ENCODE data around the gene FRMD5.
A peak's percentile ranks its signal among the peaks of the same experiment; 100 is the strongest.
"Not testable (repeated sequence)": the region's sequence is repeated elsewhere in the genome, so short reads cannot be mapped to it uniquely, and the experiment has no call there.

FRMD5 gene

DNA sequence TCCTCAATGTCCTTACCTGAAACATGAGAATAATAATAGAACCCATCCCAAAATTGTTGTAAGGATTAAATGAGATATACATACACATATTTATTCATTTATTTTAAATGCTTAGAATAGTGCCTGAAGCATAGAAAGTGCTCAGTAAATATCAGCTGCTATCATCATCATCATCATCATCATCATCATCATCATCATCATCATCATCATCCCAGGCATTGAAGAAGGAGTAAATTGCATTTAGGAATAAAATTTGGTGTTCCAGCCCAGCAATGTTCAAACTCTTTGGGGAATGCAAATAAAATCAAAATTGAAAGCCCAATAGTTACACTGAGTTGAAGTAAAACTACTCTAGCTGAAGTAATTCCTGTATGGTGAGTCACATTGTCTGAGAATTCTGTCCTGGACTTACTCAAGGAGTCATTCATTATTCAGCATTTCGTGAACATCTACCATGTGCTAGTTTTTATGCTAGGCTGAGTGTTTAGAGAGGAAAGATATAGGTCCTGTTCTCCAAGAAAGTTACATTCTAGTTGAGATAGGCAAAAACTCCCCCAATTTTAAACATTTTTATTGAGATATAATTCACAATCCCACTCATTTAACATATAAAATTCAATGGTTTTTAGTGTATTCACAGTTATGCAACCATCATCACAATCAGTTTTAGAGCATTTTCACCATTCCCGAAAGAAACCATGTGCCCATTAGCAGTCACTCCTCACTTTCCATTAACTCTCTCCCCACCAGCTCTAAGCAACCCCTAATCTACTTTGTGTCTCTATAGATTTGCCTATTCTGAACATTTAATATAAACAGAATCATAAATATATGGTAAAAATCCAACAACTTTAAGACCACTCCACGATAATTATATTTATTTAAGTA is 107.2 kb downstream of the FRMD5 start:
- peak; percentile 18 for DNase-seq

DNA sequence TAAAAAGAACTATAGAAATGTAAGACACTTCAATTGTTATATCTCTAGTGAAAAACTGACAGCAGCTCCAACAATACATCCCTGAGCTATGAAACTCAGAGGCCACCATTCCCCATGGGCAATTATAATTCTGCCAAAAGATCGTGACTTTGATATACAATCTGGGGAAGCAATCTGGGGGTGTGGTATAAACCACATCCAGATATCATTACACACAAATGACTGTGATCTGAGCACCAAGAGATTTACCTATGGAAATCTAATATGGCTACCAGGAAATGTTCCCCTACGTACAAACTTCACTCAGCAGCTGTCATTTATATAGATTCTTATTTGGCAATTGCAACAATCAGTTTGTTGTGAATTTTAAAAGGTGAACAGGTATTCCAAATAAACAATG is 110.3 kb downstream of the FRMD5 start:
- DNase-seq = no peak

DNA sequence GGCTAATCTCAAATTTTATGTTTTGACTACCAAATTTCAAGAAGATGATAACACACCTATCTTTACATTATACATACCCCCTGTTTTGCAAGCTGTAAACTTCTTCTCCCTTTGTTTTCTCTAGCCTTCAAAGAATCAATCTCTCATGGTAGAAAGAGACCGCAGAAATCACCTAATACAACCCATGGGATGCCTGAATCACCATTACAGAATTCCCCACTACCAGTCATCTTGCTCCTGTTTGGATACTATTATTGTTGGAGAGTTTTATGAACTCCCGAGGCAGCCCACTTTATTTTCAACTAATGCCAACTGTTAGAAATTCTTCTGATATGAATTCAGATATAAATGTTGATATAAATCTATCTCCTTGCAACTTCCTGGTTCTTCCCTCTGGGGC is 110.9 kb downstream of the FRMD5 start:
- no peak for DNase-seq

DNA sequence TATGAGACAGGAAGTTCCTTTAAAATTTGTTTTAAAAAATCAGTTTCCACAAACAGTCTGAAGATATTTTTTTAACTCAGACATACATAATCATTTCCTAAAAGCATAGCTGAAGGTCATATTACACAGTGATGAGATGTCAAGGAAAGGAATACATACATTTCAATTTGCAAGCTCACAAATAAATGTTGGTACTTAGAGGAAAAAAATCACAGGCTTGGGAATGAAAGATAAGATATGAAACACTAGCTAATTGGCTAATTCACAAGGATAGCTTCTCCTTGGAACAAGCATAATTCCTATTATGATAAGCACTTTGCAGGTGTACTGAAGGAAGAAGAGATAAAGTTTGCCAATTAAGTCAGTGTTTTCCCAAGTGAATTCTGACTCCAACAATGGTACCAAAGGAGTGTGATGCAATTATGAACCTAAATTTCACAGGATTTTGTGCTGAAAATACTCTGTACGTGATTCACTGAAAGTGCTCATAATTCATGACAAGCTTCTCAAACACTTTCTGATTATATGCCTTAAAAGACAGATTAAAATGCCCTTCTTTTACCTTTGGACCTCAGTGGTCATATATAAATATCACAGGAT is 112.4 kb downstream of the FRMD5 start:
- no peak for DNase-seq

DNA sequence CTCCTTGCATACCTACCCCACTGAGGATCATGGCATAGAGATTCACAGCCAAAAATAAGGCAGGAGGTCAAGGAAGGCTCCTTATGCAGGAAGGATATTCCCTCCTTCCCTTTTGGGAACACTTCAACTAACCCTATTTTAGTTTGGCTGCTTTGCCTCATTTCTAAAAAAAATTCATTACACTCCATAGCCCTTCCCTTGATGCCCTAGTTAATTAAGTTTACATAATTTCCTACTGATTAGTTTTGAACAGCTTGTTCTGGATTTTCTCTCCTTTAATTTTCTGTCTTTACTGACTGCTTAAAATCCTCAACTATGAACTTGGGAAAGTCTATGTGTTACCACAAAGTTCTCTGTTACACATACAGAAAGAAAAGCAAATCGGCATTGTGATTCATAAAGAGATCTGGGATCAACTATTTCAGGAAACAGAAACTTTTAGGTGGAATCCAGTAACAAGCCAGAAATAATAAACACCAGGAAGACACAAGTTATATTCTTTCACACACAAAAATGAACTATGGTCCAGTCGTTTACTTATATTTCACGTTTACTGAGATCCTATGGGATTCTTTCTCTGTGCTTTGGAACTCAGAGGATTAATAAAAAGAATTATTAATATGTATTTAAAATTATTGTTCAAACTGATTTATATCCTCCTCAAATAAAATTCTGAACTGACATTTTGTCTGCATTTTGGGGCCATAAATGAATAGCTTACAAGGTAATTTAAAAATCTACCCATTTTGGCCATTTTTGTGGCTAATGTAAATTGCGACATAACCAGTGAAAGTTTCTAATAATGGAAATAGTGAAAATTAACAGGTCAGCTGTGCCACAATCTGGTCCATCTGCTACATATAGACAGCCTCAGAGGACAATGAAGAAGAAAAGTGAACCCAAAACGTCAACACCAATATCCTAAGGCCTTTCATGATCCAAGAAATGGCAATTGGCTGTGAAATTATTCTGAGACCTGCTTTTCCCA is 113.8 kb downstream of the FRMD5 start:
- DNase-seq = no peak

DNA sequence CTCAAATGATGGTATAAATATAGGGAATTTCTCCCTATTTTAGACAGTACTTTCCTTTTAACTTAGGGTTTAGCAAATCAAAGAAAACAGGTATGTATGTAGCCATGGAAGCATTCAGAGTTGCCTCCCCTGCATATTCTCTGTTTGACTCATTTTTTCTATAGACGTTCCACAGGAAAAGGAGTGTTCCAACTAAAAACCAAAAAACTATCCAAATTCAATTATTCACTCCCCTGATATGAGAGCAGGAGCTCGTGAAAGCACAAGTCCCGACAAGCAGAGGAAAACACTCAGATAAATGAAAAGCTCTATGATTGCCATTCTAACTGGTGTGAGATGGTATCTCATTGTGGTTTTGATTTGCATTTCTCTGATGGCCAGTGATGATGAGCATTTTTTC is 119.5 kb downstream of the FRMD5 start:
- no peak for DNase-seq

DNA sequence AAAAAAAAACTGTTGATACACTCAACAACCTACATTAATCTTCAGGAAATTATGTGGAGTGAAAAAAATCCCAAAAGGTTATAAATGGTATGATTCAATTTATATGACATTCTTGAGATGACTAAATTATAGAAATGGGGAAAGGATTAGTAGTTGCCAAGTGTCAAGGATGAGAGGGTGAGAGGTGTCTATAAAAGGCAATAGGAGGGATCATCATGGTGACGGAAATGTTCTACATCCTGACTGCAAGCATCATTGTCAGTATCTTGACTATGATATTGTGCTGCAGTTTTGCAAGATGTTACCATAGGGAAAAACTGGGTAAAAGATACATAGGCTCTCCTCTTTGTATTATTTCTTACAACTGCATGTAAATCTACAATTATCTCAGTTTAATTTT is 125.6 kb downstream of the FRMD5 start:
- no peak for DNase-seq

DNA sequence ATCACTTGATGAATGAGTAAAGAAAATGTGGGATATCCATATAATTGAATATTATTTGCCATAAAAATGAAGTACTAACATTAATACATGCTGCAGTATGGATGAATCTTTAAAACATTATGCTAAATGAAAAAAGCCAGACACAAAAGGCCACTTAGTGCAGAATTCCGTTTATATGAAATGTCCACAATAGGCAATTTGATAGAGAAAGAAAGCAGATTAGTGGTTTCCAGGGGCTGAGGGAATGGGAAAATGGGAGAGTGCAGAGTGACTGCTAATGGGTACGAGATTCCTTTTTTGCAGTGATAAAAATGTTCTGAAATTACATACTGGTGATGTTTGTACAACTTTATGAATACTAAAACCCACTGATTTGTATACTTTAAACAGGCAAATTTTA is 126.7 kb downstream of the FRMD5 start:
- DNase-seq = no peak

DNA sequence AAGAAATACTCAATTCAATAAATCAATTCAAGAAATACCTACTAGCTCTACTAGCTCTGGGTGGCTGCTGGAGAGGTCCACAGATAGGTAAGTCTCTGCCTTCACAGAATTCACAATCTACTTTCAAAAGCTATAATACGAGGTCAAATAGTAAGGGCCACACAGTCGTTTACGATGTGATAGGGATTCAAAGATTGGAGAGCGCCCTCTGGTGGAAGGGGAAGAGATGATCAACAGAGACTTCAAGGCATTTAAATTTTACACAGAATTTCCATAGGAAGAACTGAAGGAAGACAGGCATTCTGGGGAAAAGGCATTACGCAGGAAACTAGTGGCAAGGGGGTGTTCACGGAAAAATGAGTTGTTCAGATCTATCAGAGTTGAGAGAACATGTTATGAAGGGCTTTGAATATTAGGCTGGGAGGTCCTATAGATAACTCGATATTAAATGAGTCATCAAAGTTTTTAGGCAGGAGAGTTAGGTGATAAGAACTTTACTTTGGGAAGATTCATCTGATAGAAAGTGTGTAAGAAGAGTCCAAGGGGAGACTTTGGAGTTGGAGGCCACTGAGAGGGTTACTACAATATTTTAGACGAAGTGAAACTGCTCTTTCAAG is 128.8 kb downstream of the FRMD5 start:
- DNase-seq = peak; percentile 91

DNA sequence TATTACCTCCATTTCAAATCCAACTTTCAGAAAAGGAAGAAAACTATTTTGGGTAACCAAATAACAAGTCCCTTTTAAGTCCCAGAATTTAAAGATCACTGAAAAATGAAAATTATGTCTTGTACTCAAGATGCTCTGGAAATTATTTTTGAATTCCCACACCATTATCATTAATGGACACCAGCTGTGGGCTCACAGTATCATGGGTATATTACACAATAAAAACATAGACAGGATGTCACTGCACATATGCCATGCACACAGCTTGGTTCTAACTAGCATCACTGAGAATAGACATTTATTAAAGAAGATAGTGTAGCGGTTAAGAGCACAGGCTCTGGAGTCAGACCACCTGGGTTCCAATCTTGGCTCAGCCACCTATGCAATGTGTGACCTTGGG is 130.4 kb downstream of the FRMD5 start:
- no peak for DNase-seq

DNA sequence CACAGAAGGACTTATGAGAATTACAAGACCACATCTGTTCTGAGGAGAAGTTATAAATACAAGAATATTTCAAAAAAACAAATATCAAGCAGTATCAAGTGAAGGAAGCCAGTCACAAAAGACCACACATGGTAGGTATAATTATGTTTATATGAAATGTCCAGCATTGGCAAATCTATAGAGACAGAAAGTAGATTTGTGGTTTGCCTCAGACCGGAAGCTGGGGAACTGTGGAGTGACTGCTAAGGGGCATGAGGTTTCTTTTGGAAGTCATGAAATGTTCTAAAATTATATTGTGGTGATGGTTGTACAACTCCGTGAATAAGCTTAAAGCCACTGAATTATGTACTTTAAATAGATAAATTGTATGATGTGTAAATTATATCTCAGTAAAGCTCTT is 136.9 kb downstream of the FRMD5 start:
- DNase-seq = no peak

DNA sequence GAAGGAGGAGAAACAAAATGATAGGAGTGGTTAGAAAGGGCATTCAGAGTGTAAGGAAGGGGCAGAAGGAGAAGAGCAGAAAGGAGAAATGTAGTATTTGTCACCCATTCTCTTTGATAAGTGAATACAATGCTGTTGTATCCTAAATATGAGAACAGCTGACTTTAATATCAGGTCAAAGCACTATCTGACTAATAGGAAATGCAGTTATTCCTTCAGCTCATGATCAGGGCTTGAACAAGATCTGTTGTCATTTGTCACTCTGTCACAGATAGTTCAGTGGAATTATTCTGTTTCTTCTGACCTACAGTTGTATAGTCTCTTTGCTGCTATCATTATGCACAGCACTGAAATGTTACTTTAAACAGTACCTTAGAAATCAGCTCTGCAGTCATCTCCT is 149.4 kb downstream of the FRMD5 start:
- no peak for DNase-seq

DNA sequence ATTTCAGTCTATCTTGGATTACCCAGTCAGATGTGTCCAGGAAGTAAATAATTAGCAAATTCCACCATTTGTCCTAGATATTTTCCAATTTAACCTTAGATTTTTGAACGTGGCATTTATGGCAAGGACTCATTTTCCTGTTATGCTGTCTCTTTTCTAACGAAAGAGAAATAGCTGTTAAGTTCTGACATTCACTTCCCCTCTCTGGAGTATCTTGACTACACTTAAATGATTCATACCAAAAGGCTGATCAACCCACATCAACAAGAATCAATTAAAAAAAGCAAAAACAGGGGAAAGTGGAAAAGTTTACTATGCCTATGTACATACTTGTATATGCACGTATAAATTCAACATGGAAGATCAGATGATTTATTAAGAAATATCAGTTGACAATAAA is 149.9 kb downstream of the FRMD5 start:
- peak; percentile 11 for DNase-seq

DNA sequence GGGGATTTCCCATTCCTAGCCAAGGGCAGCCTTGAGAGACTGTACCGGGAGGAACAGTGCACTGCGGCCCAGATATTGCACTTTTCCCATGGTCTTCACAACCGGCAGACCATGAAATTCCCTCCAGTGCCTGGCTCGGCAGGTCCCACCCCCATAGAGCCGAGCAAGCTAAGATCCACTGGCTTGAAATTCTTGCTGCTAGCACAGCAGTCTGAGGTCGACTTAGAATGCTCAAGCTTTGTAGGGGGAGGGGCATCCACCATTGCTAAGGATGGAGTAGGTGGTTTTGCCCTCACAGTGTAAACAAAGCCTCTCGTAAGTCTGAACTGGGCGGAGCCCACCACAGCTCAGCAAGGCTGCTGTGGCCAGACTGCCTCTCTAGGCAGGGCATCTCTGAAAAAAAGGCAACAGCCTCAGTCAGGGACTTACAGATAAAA is 156.3 kb downstream of the FRMD5 start:
- DNase-seq = no peak

DNA sequence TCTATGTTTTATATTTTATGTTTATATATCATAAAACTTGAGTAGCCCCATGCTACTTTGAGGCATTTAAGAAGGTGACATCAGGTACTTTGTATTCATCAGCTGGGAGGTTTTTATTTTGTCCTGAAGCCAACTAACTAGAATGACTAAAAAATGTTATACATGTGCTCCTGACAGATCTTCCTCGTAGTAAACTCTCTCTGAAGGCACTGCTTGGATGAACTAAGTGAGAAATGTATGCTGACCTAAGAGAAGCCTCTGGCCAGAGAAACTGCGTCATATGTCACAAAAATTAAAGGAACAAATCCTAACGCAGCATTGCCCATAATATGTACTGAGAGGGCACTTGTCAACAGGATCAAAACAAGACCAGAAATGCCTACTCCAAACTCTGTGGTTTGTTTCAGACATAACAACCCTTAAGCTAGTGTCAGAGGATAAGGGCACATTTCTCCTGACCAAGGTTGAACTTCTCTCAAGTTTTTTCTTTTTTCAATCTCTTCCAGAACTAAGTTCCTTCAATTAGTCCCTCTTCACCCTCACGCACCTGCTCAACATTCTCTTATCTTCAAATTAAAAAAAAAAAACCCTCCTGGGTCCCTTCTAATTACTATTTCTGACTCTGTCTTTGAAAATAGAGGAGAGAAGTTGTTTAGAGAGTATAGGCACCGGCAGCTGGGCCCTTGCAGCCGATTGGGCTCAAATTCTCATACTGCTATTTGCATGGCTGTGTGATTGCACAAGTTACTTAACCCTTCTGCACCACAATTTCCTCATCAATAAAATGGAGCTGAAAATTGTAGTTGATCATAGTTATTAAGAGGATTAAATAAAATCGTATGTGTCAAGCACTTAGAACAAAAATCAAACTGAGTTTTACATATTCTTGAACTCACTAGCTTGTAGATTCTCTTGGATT is 159.0 kb downstream of the FRMD5 start:
- DNase-seq = no peak

DNA sequence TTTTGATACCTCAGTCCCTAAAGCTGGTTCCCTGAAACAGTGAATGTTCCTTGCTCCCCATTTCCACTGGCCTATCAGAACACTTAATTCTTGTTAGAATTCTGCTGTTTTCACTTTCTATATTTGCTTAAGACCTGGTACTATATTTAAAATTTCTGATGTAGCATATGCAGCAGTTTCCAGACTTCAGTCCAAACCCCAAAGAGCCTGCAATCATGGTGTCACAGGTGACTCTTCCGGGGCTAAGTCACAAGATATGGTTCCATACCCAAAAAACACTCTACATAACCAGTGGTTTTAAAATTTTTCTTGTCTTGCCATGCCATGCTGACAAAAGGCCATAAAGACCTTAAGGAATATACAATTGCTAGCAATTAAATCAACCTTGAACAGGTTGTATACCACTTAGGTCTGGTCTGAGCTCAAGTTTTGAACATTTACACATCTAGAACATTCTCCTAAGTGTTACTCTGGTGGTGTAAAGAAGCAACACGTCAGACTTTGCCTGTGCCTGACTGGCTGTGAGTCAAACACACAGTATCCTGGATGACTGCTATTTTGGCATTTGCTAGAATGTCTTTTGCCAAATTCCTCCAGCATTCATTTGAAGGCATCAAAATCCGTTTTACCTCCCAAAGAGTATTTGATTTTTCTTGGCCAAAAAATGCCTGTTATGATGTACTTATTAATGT is 160.0 kb downstream of the FRMD5 start:
- no peak for DNase-seq

DNA sequence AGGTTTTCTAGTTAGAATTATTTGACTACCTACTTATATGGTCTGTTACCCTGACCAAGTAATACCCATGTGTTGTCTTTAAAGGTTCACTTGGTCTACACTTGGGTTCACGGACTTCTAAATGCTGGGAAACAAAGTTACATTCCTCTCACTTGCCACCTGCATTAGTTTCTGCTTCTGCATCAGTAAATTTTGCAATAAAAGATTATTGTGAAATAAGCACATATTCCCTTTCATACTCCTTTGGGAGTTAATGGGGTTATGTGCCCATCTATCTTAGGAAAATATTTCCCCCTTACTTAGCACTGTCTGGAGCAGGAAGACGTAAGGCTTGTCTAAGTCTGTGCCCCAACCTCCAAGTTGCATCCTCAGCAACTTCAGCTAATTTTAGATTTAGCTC is 160.7 kb downstream of the FRMD5 start:
- no peak for DNase-seq

DNA sequence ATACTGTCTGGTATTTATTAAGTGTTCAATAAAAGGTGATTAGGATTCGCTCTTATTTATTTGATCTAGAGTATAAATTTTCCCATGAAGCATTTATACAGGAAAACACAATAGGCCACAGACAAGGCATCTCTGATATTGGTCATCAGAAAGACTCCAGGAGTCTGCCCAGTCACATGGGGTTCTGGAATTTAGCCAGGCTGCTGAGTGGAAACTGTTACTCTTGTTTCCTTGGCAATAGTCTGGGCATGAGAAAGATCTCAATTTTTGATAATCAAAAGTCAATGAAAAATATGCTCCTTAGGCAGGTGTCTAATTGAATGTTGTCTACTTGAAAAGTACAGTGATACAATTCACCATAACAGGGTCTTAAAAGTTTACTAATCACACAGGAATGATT is 161.2 kb downstream of the FRMD5 start:
- DNase-seq = no peak

DNA sequence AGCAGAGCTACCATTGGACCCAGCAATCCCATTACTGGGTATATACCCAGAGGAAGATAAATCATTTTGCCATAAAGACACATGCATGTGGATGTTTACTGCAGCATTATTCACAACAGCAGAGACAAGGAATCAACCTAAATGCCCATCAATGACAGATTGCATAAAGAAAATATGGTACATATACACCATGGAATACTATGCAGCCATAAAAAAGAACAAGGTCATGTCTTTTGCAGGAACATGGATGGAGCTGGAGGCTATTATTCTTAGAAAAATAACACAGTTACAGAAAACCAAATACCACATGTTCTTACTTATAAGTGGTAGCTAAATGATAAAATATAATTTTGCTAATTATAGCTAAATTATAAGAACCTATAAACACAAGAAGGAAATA is 162.3 kb downstream of the FRMD5 start:
- DNase-seq = not testable (repeated sequence)

DNA sequence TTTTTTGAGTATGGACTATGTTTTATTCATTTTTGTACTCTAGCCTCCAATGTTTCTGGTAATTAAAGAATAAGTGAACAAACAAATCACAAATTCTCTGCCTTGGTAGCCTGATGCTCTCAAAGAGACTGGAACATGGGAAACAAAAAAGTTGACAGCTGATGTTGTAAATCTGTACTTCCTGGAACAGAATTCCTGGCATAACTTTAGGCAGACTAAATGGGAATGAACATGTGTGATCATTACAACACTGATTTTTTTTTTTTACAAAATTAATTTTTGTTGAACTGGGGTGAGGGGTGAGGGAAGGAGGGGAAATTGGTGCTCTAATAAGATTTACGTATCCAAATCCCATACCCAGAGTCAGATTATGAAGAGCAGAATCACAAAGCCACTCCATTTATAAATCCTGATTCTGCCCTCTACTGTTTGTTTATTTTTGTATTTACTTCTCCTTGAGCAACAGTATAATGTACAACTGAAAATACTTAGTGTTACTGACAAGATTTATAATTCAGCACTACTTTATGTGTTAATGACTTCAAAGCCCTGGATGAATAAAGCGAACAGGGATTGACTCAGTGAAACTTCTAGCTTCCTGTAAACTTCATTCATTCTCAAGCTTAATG is 165.0 kb downstream of the FRMD5 start:
- no peak for DNase-seq

DNA sequence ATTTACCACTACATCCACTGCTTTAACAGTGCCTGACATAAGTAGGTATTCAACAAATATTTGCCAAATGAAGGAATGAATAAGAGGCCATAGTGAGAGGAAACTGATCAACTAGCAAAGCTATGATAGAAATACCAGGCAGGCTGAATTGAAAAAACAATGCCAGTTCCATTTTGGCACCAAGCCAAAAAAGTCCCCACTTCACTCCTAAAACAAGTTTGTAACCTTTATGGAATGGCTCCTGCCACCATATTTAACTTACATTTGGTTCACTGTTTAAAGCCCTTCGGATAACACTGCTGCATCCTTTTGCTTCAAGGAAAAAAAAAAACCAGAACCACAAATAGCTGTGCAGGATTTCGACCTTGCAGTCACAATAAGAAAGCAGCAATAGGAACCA is 166.1 kb downstream of the FRMD5 start:
- no peak for DNase-seq

Data from suppressor macrophage treated with lipopolysaccharide for 4 hours (primary cell).